HepG2 (cell line): ENCODE data around the gene NUTF2. TPM values are rescaled to one million over a fixed set of nuclear protein-coding genes. Genes with fewer than 3 reads are reported as not detected.
A peak's percentile ranks its signal among the peaks of the same experiment; 100 is the strongest.

Experiments
- AHR ChIP-seq: IDR thresholded peaks from 2 replicates; pipeline ENCODE4 v1.6.1; 2018; ENCODE audit warnings: missing genetic modification reagents, missing compliant biosample characterization
- GATA4 ChIP-seq: sonication (generic); IDR thresholded peaks from 2 replicates; pipeline ENCODE4 v1.6.1; 2016; ENCODE audit warnings: antibody characterized with exemption, low read depth, borderline replicate concordance
- GLMP ChIP-seq: sonication (generic); formaldehyde crosslinking; IDR thresholded peaks from 2 replicates; pipeline ENCODE4 v1.9.0; 2021; ENCODE audit warnings: missing genetic modification reagents, mild to moderate bottlenecking, borderline replicate concordance
- HNF4A ChIP-seq: sonication (generic); formaldehyde crosslinking; IDR thresholded peaks from 2 replicates; pipeline ENCODE4 v1.4.0; 2020; ENCODE audit warnings: missing genetic modification reagents
- HNRNPLL ChIP-seq: fragments of 200-400 bp; formaldehyde crosslinking; IDR thresholded peaks from 2 replicates; pipeline ENCODE4 v1.6.1; 2017; ENCODE audit warnings: mild to moderate bottlenecking, low read depth, low read length; ENCODE audit not compliant: poor library complexity, severe bottlenecking
- HOXA5 ChIP-seq: sonication (generic); formaldehyde crosslinking; IDR thresholded peaks from 2 replicates; pipeline ENCODE4 v1.4.0; 2020; ENCODE audit warnings: missing genetic modification reagents
- IRF1 ChIP-seq: sonication (generic); formaldehyde crosslinking; IDR thresholded peaks from 2 replicates; pipeline ENCODE4 v1.4.0; 2020; ENCODE audit warnings: low read depth, mild to moderate bottlenecking, missing genetic modification reagents
- MAZ ChIP-seq, 2 experiments: sonication (generic) in 1 of 2; formaldehyde crosslinking in 1 of 2; IDR thresholded peaks; 2 replicates each; pipeline versions ENCODE4 v1.5.0 to v1.6.1; 2012 to 2020; ENCODE audit warnings: low read depth in 2 of 2, mild to moderate bottlenecking in 2 of 2, borderline replicate concordance in 1 of 2, improper control_type of control experiment in 1 of 2, low read length in 1 of 2, missing genetic modification reagents in 1 of 2, moderate library complexity in 1 of 2
- MBD4 ChIP-seq: IDR thresholded peaks from 2 replicates; pipeline ENCODE4 v1.6.1; 2012; ENCODE audit warnings: low read length, inconsistent platforms, borderline replicate concordance
- NCOR1 ChIP-seq: fragments of 200-600 bp; sonication (generic); IDR thresholded peaks from 2 replicates; pipeline ENCODE4 v1.7.0; 2017; ENCODE audit warnings: antibody characterized with exemption, low read length, borderline replicate concordance
- NRL ChIP-seq: sonication (generic); formaldehyde crosslinking; IDR thresholded peaks from 2 replicates; pipeline ENCODE4 v1.5.0; 2020; ENCODE audit warnings: missing genetic modification reagents, mild to moderate bottlenecking, moderate library complexity, borderline replicate concordance
- PAWR ChIP-seq: sonication (generic); formaldehyde crosslinking; IDR thresholded peaks from 2 replicates; pipeline ENCODE4 v1.4.0; 2020; ENCODE audit warnings: missing genetic modification reagents, mild to moderate bottlenecking, borderline replicate concordance
- PRMT3 ChIP-seq: sonication (generic); formaldehyde crosslinking; IDR thresholded peaks from 2 replicates; pipeline ENCODE4 v1.8.1; 2022; ENCODE audit warnings: low read depth, mild to moderate bottlenecking, moderate library complexity, missing genetic modification reagents, borderline replicate concordance
- SIX1 ChIP-seq: sonication (generic); formaldehyde crosslinking; IDR thresholded peaks from 2 replicates; pipeline ENCODE4 v1.4.0; 2020; ENCODE audit warnings: missing genetic modification reagents, borderline replicate concordance
- SP2 ChIP-seq: sonication (generic); formaldehyde crosslinking; IDR thresholded peaks from 2 replicates; pipeline ENCODE4 v1.5.1; 2020; ENCODE audit warnings: mild to moderate bottlenecking, missing genetic modification reagents
- TEAD2 ChIP-seq: sonication (generic); formaldehyde crosslinking; IDR thresholded peaks from 2 replicates; pipeline ENCODE4 v1.9.0; 2021; ENCODE audit warnings: missing genetic modification reagents
- WIZ ChIP-seq: sonication (generic); formaldehyde crosslinking; IDR thresholded peaks from 2 replicates; pipeline ENCODE4 v1.5.1; 2020; ENCODE audit warnings: mild to moderate bottlenecking, missing genetic modification reagents
- ZBTB38 ChIP-seq: sonication (generic); formaldehyde crosslinking; IDR thresholded peaks from 2 replicates; pipeline ENCODE4 v1.5.1; 2020; ENCODE audit warnings: mild to moderate bottlenecking, missing genetic modification reagents
- ZEB1 ChIP-seq: IDR thresholded peaks from 2 replicates; pipeline ENCODE4 v1.6.1; 2012; ENCODE audit warnings: mild to moderate bottlenecking, low read depth, inconsistent platforms; ENCODE audit not compliant: insufficient replicate concordance
- ZNF17 ChIP-seq: sonication (generic); formaldehyde crosslinking; IDR thresholded peaks from 2 replicates; pipeline ENCODE4 v1.5.0; 2020; ENCODE audit warnings: mild to moderate bottlenecking, missing genetic modification reagents
- ZNF737 ChIP-seq: sonication (generic); formaldehyde crosslinking; IDR thresholded peaks from 2 replicates; pipeline ENCODE4 v1.5.0; 2020; ENCODE audit warnings: missing genetic modification reagents, mild to moderate bottlenecking, borderline replicate concordance
- ZNF768 ChIP-seq: sonication (generic); formaldehyde crosslinking; IDR thresholded peaks from 2 replicates; pipeline ENCODE4 v1.4.0; 2020; ENCODE audit warnings: missing genetic modification reagents
- ZSCAN9 ChIP-seq: IDR thresholded peaks from 2 replicates; pipeline ENCODE4 v1.6.1; 2016; ENCODE audit warnings: borderline replicate concordance
- polyA plus RNA-seq, 8 experiments: library from polyadenylated mRNA; depleted of rRNA in 3 of 8; stranded (reverse) in 7 of 8; unstranded in 1 of 8; fragments of >200 nt; fragmentation: Illumina TruSeq in 4 of 8; extraction: Trizol in 4 of 8; gene quantifications; 2 replicates each; pipeline versions ENCODE4 v1.2.1 to v1.2.3, GENCODE V29; 2011 to 2016; ENCODE audit warnings: low read depth in 4 of 8, missing spikeins in 1 of 8, mixed read lengths in 1 of 8; ENCODE audit not compliant: insufficient read depth in 1 of 8
- total RNA-seq, 5 experiments: library from RNA; depleted of rRNA; stranded (reverse); fragments of >200 nt; fragmentation: Illumina TruSeq; extraction: Trizol; gene quantifications; 2 replicates each; pipeline ENCODE4 v1.2.3, GENCODE V29; 2016; ENCODE audit warnings: low read depth in 1 of 5
- TF ChIP-seq, protein P1 (sequence below): sonication (generic); formaldehyde crosslinking; IDR thresholded peaks from 2 replicates; pipeline ENCODE4 v1.8.1; 2023; ENCODE audit warnings: mild to moderate bottlenecking, moderate library complexity, missing genetic modification reagents
- TF ChIP-seq, protein P2 (sequence below): IDR thresholded peaks from 2 replicates; pipeline ENCODE4 v1.6.1; 2016; ENCODE audit warnings: missing biosample characterization, missing genetic modification reagents, low read depth

NUTF2 gene
- total and polyA plus RNA-seq, 2 of the 13 experiments (the other 11 are each of a cell fraction or from before 2014, with no cell fraction given) = 168 to 214 TPM

- TF ChIP-seq GLMP (CRISPR knock-in tag) (no peak), HNRNPLL (no peak), ZSCAN9 (CRISPR knock-in tag) (no peak), NRL (CRISPR knock-in tag) (no peak), TEAD2 (CRISPR knock-in tag) (no peak), HOXA5 (CRISPR knock-in tag) (0 out of 2 replicates have a peak, but pooled peaks have one; percentile 40), AHR (CRISPR knock-in tag) (no peak), MBD4 (no peak), WIZ (CRISPR knock-in tag) (no peak), ZBTB38 (CRISPR knock-in tag) (no peak), GATA4 (no peak), PRMT3 (no peak), MAZ (IDR thresholded peaks at IDR 0.05; ENCODE audit: borderline replicate concordance, low read depth, low read length) (peak; percentile 42; the same call in 1 of the 2 replicates), MAZ (CRISPR knock-in tag; IDR thresholded peaks at IDR 0.05; ENCODE audit: low read depth) (0 out of 2 replicates have a peak, but pooled peaks have one; percentile 43), IRF1 (no peak), HNF4A (CRISPR knock-in tag) (peak; percentile 44; the same call in 1 of the 2 replicates), SP2 (no peak), PAWR (CRISPR knock-in tag) (no peak), ZNF737 (CRISPR knock-in tag) (no peak), ZNF768 (no peak), NCOR1 (peak; percentile 75; the same call in 1 of the 2 replicates), SIX1 (CRISPR knock-in tag) (no peak), ZNF17 (CRISPR knock-in tag) (no peak), ZEB1 (no peak)
- TF ChIP-seq, protein P1, sequence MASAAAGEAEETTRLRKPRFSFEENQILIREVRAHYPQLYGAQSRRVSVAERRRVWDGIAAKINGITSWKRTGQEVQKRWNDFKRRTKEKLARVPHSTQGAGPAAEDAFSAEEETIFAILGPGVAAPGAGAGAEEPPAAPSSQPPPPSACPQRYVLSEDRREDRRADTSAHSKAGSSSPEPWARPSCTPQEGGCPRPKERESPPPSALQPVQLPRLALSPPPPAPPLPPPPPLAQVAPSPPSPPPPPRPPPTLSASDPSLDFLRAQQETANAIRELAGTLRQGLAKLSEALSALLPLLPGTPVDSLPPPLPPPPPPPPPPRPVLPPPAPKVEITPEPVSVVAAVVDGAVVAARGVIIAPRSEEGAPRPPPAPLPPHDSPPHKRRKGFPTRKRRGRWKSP (CRISPR knock-in tag) = peak; percentile 52; the same call in 1 of the 2 replicates
- TF ChIP-seq, protein P2, sequence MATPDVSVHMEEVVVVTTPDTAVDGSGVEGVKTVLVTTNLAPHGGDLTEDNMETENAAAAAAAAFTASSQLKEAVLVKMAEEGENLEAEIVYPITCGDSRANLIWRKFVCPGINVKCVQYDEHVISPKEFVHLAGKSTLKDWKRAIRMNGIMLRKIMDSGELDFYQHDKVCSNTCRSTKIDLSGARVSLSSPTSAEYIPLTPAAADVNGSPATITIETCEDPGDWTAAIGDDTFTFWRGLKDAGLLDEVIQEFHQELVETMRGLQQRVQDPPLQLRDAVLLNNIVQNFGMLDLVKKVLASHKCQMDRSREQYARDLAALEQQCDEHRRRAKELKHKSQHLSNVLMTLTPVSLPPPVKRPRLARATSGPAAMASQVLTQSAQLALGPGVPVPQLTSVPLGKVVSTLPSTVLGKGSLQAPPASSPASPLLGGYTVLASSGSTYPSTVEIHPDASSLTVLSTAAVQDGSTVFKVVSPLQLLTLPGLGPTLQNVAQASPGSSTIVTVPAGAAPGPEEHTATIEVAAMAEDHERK (CRISPR knock-in tag) = no peak
Measured at GRCh38 chr16:67857547-67858233, 11.0 kb downstream of the NUTF2 start (continued).
